H1 (cell line): Measurements from ENCODE around the gene TEAD3. TPM values are rescaled to one million over a fixed set of nuclear protein-coding genes. Genes with fewer than 3 reads are reported as not detected.

ENCODE experiments used
- CTCF ChIA-PET: fragments of 300-600 bp; sonication (Branson Sonifier 250); formaldehyde crosslinking; loops from one replicate; lab custom pipeline; 2021; ENCODE audit not compliant: partially characterized antibody; lab: Charles Lee
- POLR2A ChIA-PET: fragments of 300-600 bp; sonication (Branson Sonifier 250); formaldehyde crosslinking; loops from one replicate; lab custom pipeline; 2021; ENCODE audit warnings: inconsistent platforms; ENCODE audit not compliant: partially characterized antibody; lab: Charles Lee
- DNase-seq, 2 experiments: peaks; one replicate each; pipeline versions ENCODE4 v3.0.0 to v3.0.0-alpha.2; 2010 to 2022; ENCODE audit warnings: low spot score in 2 of 2, low read depth in 1 of 2, mixed read lengths in 1 of 2
- FAIRE-seq: peaks from 2 replicates; lab custom pipeline; 2011; peaks lifted over from hg19 to GRCh38; lab: Jason Lieb, UNC
- H2AFZ ChIP-seq: 2 replicates; pipeline ENCODE4 v1.8.1; 2012; ENCODE audit warnings: low read length, inconsistent platforms
- H2AK5ac ChIP-seq: 2 replicates; pipeline ENCODE4 v1.6.1; 2013; ENCODE audit warnings: low read depth, low read length
- H2BK120ac ChIP-seq: replicated peaks from 2 replicates; pipeline ENCODE3; 2013; ENCODE audit warnings: low read depth, low read length, inconsistent platforms
- H2BK12ac ChIP-seq: 2 replicates; pipeline ENCODE4 v1.6.1; 2013; ENCODE audit warnings: low read depth, low read length
- H2BK15ac ChIP-seq: 2 replicates; pipeline ENCODE4 v1.6.1; 2013; ENCODE audit warnings: low read length
- H2BK20ac ChIP-seq: 2 replicates; pipeline ENCODE4 v1.6.1; 2013; ENCODE audit warnings: low read length
- H2BK5ac ChIP-seq: 2 replicates; pipeline ENCODE4 v1.6.1; 2013; ENCODE audit warnings: low read depth, low read length
- H3K14ac ChIP-seq: 2 replicates; pipeline ENCODE4 v1.6.1; 2013; ENCODE audit warnings: inconsistent platforms; ENCODE audit not compliant: insufficient read length
- H3K18ac ChIP-seq: 2 replicates; pipeline ENCODE4 v1.6.1; 2013; ENCODE audit warnings: low read length; ENCODE audit errors: extremely low read depth
- H3K23ac ChIP-seq: 2 replicates; pipeline ENCODE4 v1.6.1; 2013; ENCODE audit warnings: inconsistent platforms; ENCODE audit not compliant: insufficient read length
- H3K23me2 ChIP-seq: 2 replicates; pipeline ENCODE4 v1.6.1; 2013; ENCODE audit warnings: low read depth, low read length
- H3K27ac ChIP-seq: 2 replicates; pipeline ENCODE4 v1.6.1; 2011; ENCODE audit warnings: low read depth, low read length, inconsistent platforms
- H3K27me3 ChIP-seq, 4 experiments: replicated peaks in 1 of 4; 1 replicate in 1 of 4; 2 replicates in 3 of 4; pipeline versions ENCODE4 v1.6.1 to v1.8.1; 2011 to 2013; ENCODE audit warnings: low read length in 3 of 4, mild to moderate bottlenecking in 3 of 4, inconsistent platforms in 2 of 4, mixed read lengths in 2 of 4, moderate library complexity in 1 of 4; ENCODE audit not compliant: control insufficient read depth in 3 of 4, insufficient read depth in 3 of 4; ENCODE audit errors: extremely low read depth in 1 of 4
- H3K36me3 ChIP-seq, 4 experiments: 2 replicates each; pipeline versions ENCODE4 v1.6.1 to v1.8.1; 2011 to 2013; ENCODE audit warnings: mild to moderate bottlenecking in 4 of 4, low read length in 3 of 4, moderate library complexity in 2 of 4, control low read depth in 1 of 4, inconsistent platforms in 1 of 4; ENCODE audit not compliant: insufficient read depth in 4 of 4, control insufficient read depth in 2 of 4
- H3K4ac ChIP-seq: replicated peaks from 2 replicates; pipeline ENCODE3; 2013; ENCODE audit warnings: low read length, low read depth, mixed read lengths, inconsistent platforms; ENCODE audit not compliant: insufficient read length
- H3K4me1 ChIP-seq, 4 experiments: replicated peaks in 1 of 4; 1 replicate in 1 of 4; 2 replicates in 3 of 4; pipeline versions ENCODE4 v1.6.1 to v1.8.1; 2011 to 2013; ENCODE audit warnings: low read length in 3 of 4, inconsistent platforms in 2 of 4, mixed read lengths in 1 of 4; ENCODE audit not compliant: insufficient read depth in 4 of 4, control insufficient read depth in 3 of 4
- H3K4me2 ChIP-seq, 2 experiments: 2 replicates each; pipeline versions ENCODE4 v1.6.1 to v1.8.1; 2011 to 2013; ENCODE audit warnings: low read depth in 2 of 2, low read length in 2 of 2, control low read depth in 1 of 2, inconsistent platforms in 1 of 2, mild to moderate bottlenecking in 1 of 2; ENCODE audit not compliant: insufficient read depth in 1 of 2
- H3K4me3 ChIP-seq, 4 experiments: fragments of 200-600, 300-600 bp in 1 of 4; sonication (generic), shearing (Covaris generic), sonication (Bioruptor Twin) in 1 of 4; 2 replicates each; pipeline versions ENCODE4 v1.5.1 to v1.8.1; 2011 to 2016; ENCODE audit warnings: low read length in 4 of 4, low read depth in 3 of 4, control low read depth in 2 of 4, inconsistent platforms in 2 of 4, mild to moderate bottlenecking in 2 of 4, mixed read lengths in 1 of 4, moderate library complexity in 1 of 4; ENCODE audit not compliant: insufficient read depth in 2 of 4; ENCODE audit errors: extremely low read depth in 1 of 4
- H3K56ac ChIP-seq: replicated peaks from 2 replicates; pipeline ENCODE3; 2013; ENCODE audit warnings: low read depth, mild to moderate bottlenecking, mixed read lengths, low read length, inconsistent platforms; ENCODE audit not compliant: insufficient read length
- H3K79me1 ChIP-seq: 2 replicates; pipeline ENCODE4 v1.6.1; 2013; ENCODE audit warnings: low read depth, low read length, control low read depth
- H3K79me2 ChIP-seq, 2 experiments: 2 replicates each; pipeline versions ENCODE4 v1.6.1 to v1.8.1; 2012 to 2013; ENCODE audit warnings: low read length in 2 of 2, mild to moderate bottlenecking in 2 of 2, inconsistent platforms in 1 of 2; ENCODE audit not compliant: insufficient read depth in 2 of 2, control insufficient read depth in 1 of 2
- H3K9ac ChIP-seq, 4 experiments: replicated peaks in 1 of 4; 1 replicate in 1 of 4; 2 replicates in 3 of 4; pipeline versions ENCODE4 v1.6.1 to v1.8.1; 2011 to 2013; ENCODE audit warnings: low read depth in 3 of 4, low read length in 3 of 4, control low read depth in 2 of 4, mild to moderate bottlenecking in 2 of 4, moderate library complexity in 2 of 4, inconsistent platforms in 1 of 4; ENCODE audit errors: extremely low read depth in 1 of 4
- H3K9me3 ChIP-seq, 2 experiments: 2 replicates each; pipeline versions ENCODE4 v1.6.1 to v1.8.1; 2012 to 2013; ENCODE audit warnings: mild to moderate bottlenecking in 2 of 2, moderate library complexity in 2 of 2, control low read depth in 1 of 2, inconsistent platforms in 1 of 2, low read depth in 1 of 2, low read length in 1 of 2, mixed read lengths in 1 of 2; ENCODE audit not compliant: insufficient read depth in 2 of 2
- H4K20me1 ChIP-seq, 2 experiments: replicated peaks in 1 of 2; 2 replicates each; pipeline versions ENCODE3 to v1.8.1; 2011 to 2013; ENCODE audit warnings: inconsistent platforms in 2 of 2, low read length in 2 of 2, mild to moderate bottlenecking in 1 of 2; ENCODE audit not compliant: insufficient read depth in 2 of 2, control insufficient read depth in 1 of 2
- H4K5ac ChIP-seq: 2 replicates; pipeline ENCODE4 v1.6.1; 2013; ENCODE audit warnings: low read length, low read depth, mixed read lengths, inconsistent platforms; ENCODE audit not compliant: insufficient read length
- H4K8ac ChIP-seq: 2 replicates; pipeline ENCODE4 v1.8.0; 2013; ENCODE audit warnings: mild to moderate bottlenecking, moderate library complexity, low read length, inconsistent platforms; ENCODE audit not compliant: insufficient read depth; ENCODE audit errors: extremely low read depth
- H4K91ac ChIP-seq: replicated peaks from 2 replicates; pipeline ENCODE3; 2013; ENCODE audit warnings: low read length, mixed read lengths, inconsistent platforms; ENCODE audit not compliant: insufficient read length
- BRCA1 ChIP-seq: IDR thresholded peaks from 2 replicates; pipeline ENCODE4 v1.6.1; 2012; ENCODE audit warnings: low read depth, low read length, improper control_type of control experiment
- CEBPB ChIP-seq: IDR thresholded peaks from 2 replicates; pipeline ENCODE4 v1.6.1; 2012; ENCODE audit warnings: low read depth, low read length
- EZH2 ChIP-seq: fragments of 200-600 bp; sonication (generic); IDR thresholded peaks from 2 replicates; pipeline ENCODE4 v1.7.1; 2012; ENCODE audit warnings: low read depth, mild to moderate bottlenecking, moderate library complexity, low read length, inconsistent platforms; ENCODE audit not compliant: severe bottlenecking
- FOSL1 ChIP-seq: IDR thresholded peaks from 2 replicates; pipeline ENCODE4 v1.6.1; 2011; ENCODE audit warnings: mild to moderate bottlenecking, low read depth, low read length, moderate library complexity; ENCODE audit not compliant: insufficient read depth
- GABPA ChIP-seq: IDR thresholded peaks from 2 replicates; pipeline ENCODE4 v1.6.1; 2011; ENCODE audit warnings: mild to moderate bottlenecking, low read length, moderate library complexity, borderline replicate concordance; ENCODE audit not compliant: insufficient read depth
- NANOG ChIP-seq: IDR thresholded peaks from 2 replicates; pipeline ENCODE4 v1.6.1; 2011; ENCODE audit warnings: low read length, low read depth, mild to moderate bottlenecking, inconsistent platforms; ENCODE audit not compliant: insufficient read depth, poor library complexity, severe bottlenecking
- SP1 ChIP-seq: IDR thresholded peaks from 2 replicates; pipeline ENCODE4 v1.6.1; 2011; ENCODE audit warnings: low read depth, low read length
- SUZ12 ChIP-seq: fragments of 200-600 bp; sonication (generic); IDR thresholded peaks from 2 replicates; pipeline ENCODE4 v1.6.1; 2012; ENCODE audit warnings: mild to moderate bottlenecking, inconsistent platforms, low read length, moderate library complexity, mixed read lengths
- TEAD4 ChIP-seq: IDR thresholded peaks from 2 replicates; pipeline ENCODE4 v1.6.1; 2012; ENCODE audit warnings: low read depth, low read length, inconsistent platforms, mixed read lengths
- WGBS, 2 experiments: shearing (Covaris generic) in 1 of 2; methylation state at CpG; one replicate each; pipeline versions ENCODE4 v1.1.6 to v1.1.7; 2013 to 2015; ENCODE audit warnings: low lambda C conversion rate in 2 of 2, mixed read lengths in 2 of 2, inconsistent platforms in 1 of 2, low coverage in 1 of 2, missing lambda C conversion rate in 1 of 2; ENCODE audit not compliant: insufficient replicate concordance in 2 of 2, insufficient coverage in 1 of 2, insufficient read length in 1 of 2; ENCODE audit errors: extremely low coverage in 1 of 2, missing lambda C conversion rate in 1 of 2; 5-methylcytosine and 5-hydroxymethylcytosine counted together
- polyA plus RNA-seq, 7 experiments: library from polyadenylated mRNA; depleted of rRNA in 3 of 7; stranded (reverse) in 5 of 7; unstranded in 2 of 7; fragments of >200 nt in 5 of 7; fragments of 200-250 nt in 2 of 7; gene quantifications; 1 replicate in 5 of 7; 2 replicates in 1 of 7; 4 replicates in 1 of 7; pipeline versions ENCODE4 v1.2.1 to v1.2.3, GENCODE V29; 2011 to 2013; ENCODE audit warnings: missing spikeins in 2 of 7, mixed read lengths in 2 of 7
- total RNA-seq: library from RNA; stranded (reverse); fragmentation: NEBNext Ultra II Directional; extraction: Animal tissue kit (Norgen Biotek cat#: 25700); gene quantifications from 2 replicates; pipeline ENCODE4 v1.2.1, GENCODE V29; 2021

The TEAD3 gene
- total and polyA plus RNA-seq, 2 of the 8 experiments (the other 6 are each of a cell fraction or from before 2014, with no cell fraction given) = 20.1 to 28.7 TPM

- no peak overlapping the region for H3K9ac ChIP-seq
- no peaks in the 10 kb centered on the region for H3K27me3 ChIP-seq
- H4K20me1 ChIP-seq = peaks cover 2 to 18% of the 10 kb centered on the region in 2 experiments
- no peak overlapping the region for H4K91ac ChIP-seq
- H3K9me3 ChIP-seq = no peaks in the 10 kb centered on the region
- H2BK12ac ChIP-seq = peak overlapping the region; percentile 55; the same call in 1 of the 2 replicates
- ChIA-PET POLR2A (interaction anchor here (30.9 to 37.6 kb wide), 2 partner anchors 5 to 11 kb away, joined by 1319 read pairs; partner anchors contain the start of genes RPL10A and TEAD3), CTCF (interaction anchor here (0.7 to 1.2 kb wide), 2 partner anchors 34 to 1911 kb away, joined by 3 to 4 read pairs; no protein-coding TSS in a partner anchor)
- FAIRE-seq (no peak), DNase-seq (no peak)
- H2BK120ac ChIP-seq = peak overlapping the region; percentile 47
- no peak overlapping the region for H3K4ac ChIP-seq
- H3K79me2 ChIP-seq = peaks cover 0 to 27% of the 10 kb centered on the region in 2 experiments; a peak in 2 of 4 replicates
- 0 out of 2 replicates have a peak overlapping the region, but pooled peaks have one; percentile 5 for H2BK20ac ChIP-seq
- H4K8ac ChIP-seq = no peak overlapping the region
- H3K14ac ChIP-seq = no peak overlapping the region
- H3K4me3 ChIP-seq = peak overlapping the region in 1 of 4 experiments; percentile 9; a peak in 1 of 8 replicates
- no peak overlapping the region for H2BK15ac ChIP-seq
- H3K4me2 ChIP-seq = peak overlapping the region in 1 of 2 experiments; percentile 9; a peak in 2 of 4 replicates
- 0 out of 8 replicates have a peak, but pooled peaks cover 0 to 5% (median 0%) of the 10 kb centered on the region in 4 experiments for H3K36me3 ChIP-seq
- peak overlapping the region; percentile 9; the same call in 1 of the 2 replicates for H3K18ac ChIP-seq
- no peak overlapping the region for H3K27ac ChIP-seq
- peak overlapping the region; percentile 69; the same call in 1 of the 2 replicates for H2BK5ac ChIP-seq
- WGBS, 2 experiments = 82% methylated on average over 9 of the region's 9 CpGs; no CpG with 5 or more reads in 1 of the 2 experiments
- H4K5ac ChIP-seq = no peak overlapping the region
- peaks cover 34 to 79% (median 66%) of the 10 kb centered on the region in 4 experiments for H3K4me1 ChIP-seq
- H3K23ac ChIP-seq = no peak overlapping the region
- no peak overlapping the region for H3K56ac ChIP-seq
- peaks cover 8% of the 10 kb centered on the region for H3K23me2 ChIP-seq
- H3K79me1 ChIP-seq = peaks cover 12% of the 10 kb centered on the region
- H2AK5ac ChIP-seq = peak overlapping the region; percentile 80; the same call in 1 of the 2 replicates
- no peak overlapping the region for H2AFZ ChIP-seq
- TF ChIP-seq SUZ12 = no peak
- TF ChIP-seq EZH2 = no peak
- no peak for TF ChIP-seq BRCA1
- TF ChIP-seq FOSL1 = no peak
- TF ChIP-seq GABPA = no peak
- no peak for TF ChIP-seq CEBPB
- no peak for TF ChIP-seq SP1
- no peak for TF ChIP-seq TEAD4
- no peak for TF ChIP-seq NANOG
Observed at GRCh38 chr6:35488517-35488862, 8.4 kb downstream of the TEAD3 start.
